ENCODE results near the gene PCSK2. TPM values are rescaled to one million over a fixed set of nuclear protein-coding genes. Genes with fewer than 3 reads are reported as not detected.

The PCSK2 gene
- total RNA-seq, 1 experiment from 2014 or later = 245 TPM

DNA sequence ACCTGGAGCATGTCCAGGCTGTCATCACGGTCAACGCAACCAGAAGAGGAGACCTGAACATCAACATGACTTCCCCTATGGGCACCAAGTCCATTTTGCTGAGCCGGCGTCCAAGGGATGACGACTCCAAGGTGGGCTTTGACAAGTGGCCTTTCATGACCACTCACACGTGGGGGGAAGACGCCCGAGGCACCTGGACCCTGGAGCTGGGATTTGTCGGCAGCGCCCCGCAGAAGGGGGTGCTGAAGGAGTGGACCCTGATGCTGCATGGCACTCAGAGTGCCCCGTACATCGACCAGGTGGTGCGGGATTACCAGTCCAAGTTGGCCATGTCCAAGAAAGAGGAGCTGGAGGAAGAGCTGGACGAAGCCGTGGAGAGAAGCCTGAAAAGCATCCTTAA, 254.8 kb downstream of the PCSK2 start:
- BruUV-seq (replicated peaks) = TSS peak; percentile 46
- intact Hi-C loops (cut with micrococcal nuclease; ENCODE audit: unreplicated experiment) = no loop called here
- H3K27ac ChIP-seq (ENCODE audit: low read depth, low read length, poor library complexity, severe bottlenecking) = no peak overlapping the region
- H3K9me3 ChIP-seq (ENCODE audit: low read depth, low read length, poor library complexity, severe bottlenecking) = no peaks in the 10 kb centered on the region
- H3K4me3 ChIP-seq (ENCODE audit: low read depth, low read length, poor library complexity, severe bottlenecking) = no peak overlapping the region
- CTCF ChIA-PET = no interaction called here
- TF ChIP-seq, protein P1, sequence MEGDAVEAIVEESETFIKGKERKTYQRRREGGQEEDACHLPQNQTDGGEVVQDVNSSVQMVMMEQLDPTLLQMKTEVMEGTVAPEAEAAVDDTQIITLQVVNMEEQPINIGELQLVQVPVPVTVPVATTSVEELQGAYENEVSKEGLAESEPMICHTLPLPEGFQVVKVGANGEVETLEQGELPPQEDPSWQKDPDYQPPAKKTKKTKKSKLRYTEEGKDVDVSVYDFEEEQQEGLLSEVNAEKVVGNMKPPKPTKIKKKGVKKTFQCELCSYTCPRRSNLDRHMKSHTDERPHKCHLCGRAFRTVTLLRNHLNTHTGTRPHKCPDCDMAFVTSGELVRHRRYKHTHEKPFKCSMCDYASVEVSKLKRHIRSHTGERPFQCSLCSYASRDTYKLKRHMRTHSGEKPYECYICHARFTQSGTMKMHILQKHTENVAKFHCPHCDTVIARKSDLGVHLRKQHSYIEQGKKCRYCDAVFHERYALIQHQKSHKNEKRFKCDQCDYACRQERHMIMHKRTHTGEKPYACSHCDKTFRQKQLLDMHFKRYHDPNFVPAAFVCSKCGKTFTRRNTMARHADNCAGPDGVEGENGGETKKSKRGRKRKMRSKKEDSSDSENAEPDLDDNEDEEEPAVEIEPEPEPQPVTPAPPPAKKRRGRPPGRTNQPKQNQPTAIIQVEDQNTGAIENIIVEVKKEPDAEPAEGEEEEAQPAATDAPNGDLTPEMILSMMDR (conservative IDR thresholded peaks at IDR 0.05; ENCODE audit: low read depth, low read length) = no peak
- no peak for TF ChIP-seq EZH2 (IDR thresholded peaks at IDR 0.05; ENCODE audit: borderline replicate concordance, low read depth, low read length, poor library complexity, severe bottlenecking)
- POLR2A ChIA-PET (ENCODE audit: low non-redundant PET) = no interaction called here
- H3K27me3 ChIP-seq (replicated peaks; ENCODE audit: insufficient read depth, low read depth, low read length, poor library complexity) = no peaks in the 10 kb centered on the region
- H3K4me1 ChIP-seq (ENCODE audit: insufficient read depth, low read length, poor library complexity, severe bottlenecking) = no peaks in the 10 kb centered on the region
- peaks cover 2% of the 10 kb centered on the region for H3K36me3 ChIP-seq (ENCODE audit: insufficient read depth, low read length, poor library complexity, severe bottlenecking)
- no peak for DNase-seq (ENCODE audit: low spot score)

DNA sequence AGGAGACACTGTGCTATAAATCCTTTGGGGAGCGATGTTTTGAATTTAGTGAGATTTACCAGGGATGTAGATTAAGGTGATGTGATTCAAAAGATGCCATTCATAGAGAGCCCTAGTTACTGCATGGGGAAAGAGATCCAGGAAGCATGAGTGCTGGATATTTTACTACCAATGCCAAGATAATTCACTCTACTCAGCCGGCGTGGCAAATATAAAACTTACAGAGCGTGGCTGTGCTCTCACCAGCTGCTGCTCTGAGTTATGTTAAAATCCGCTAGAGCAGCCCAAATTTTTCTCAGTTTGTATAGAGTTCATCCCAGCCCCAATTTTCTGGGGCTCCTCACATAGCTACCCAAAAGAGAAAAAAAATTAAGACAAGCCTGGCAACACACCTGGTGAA, 255.7 kb downstream of the PCSK2 start:
- Histone ChIP-seq H3K4me3 (ENCODE audit: low read depth, low read length, poor library complexity, severe bottlenecking) (no peak overlapping the region), H3K27me3 (replicated peaks; ENCODE audit: insufficient read depth, low read depth, low read length, poor library complexity) (no peaks in the 10 kb centered on the region), H3K36me3 (ENCODE audit: insufficient read depth, low read length, poor library complexity, severe bottlenecking) (peaks cover 2% of the 10 kb centered on the region), H3K4me1 (ENCODE audit: insufficient read depth, low read length, poor library complexity, severe bottlenecking) (no peaks in the 10 kb centered on the region), H3K27ac (ENCODE audit: low read depth, low read length, poor library complexity, severe bottlenecking) (no peak overlapping the region), H3K9me3 (ENCODE audit: low read depth, low read length, poor library complexity, severe bottlenecking) (no peaks in the 10 kb centered on the region)
- ChIA-PET POLR2A (ENCODE audit: low non-redundant PET) (no interaction called here), CTCF (no interaction called here)
- TF ChIP-seq, protein P1 (conservative IDR thresholded peaks at IDR 0.05; ENCODE audit: low read depth, low read length) = no peak
- TF ChIP-seq EZH2 (IDR thresholded peaks at IDR 0.05; ENCODE audit: borderline replicate concordance, low read depth, low read length, poor library complexity, severe bottlenecking) = no peak
- no peak for DNase-seq (ENCODE audit: low spot score)
- intact Hi-C loops (cut with micrococcal nuclease; ENCODE audit: unreplicated experiment) = no loop called here
- no TSS peak for BruUV-seq (replicated peaks)

DNA sequence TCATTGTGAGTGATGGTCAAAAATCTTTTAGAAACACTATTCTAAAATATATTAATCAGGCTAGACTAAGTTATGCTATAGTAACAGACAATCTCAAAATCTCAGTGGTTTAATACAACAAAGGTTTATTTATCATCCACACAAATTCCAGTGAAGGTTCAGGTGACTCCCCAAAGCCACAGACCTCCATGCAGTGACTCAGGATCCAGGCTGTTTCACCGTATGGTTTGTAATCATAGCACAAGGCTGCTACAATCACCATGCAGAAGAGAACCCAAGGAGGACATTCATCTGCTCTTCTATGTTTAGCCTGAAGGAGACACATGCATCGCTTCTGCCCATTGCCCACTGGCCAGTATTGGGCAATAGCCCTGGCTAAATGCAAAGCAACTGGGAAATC, 258.2 kb downstream of the PCSK2 start:
- no peaks in the 10 kb centered on the region for H3K27me3 ChIP-seq (replicated peaks; ENCODE audit: insufficient read depth, low read depth, low read length, poor library complexity)
- intact Hi-C loops (cut with micrococcal nuclease; ENCODE audit: unreplicated experiment) = loop anchor here (5.0 kb wide), 1 partner anchor 683 kb away; no protein-coding TSS in a partner anchor
- H3K9me3 ChIP-seq (ENCODE audit: low read depth, low read length, poor library complexity, severe bottlenecking) = no peaks in the 10 kb centered on the region
- POLR2A ChIA-PET (ENCODE audit: low non-redundant PET) = no interaction called here
- TF ChIP-seq, protein P1 (conservative IDR thresholded peaks at IDR 0.05; ENCODE audit: low read depth, low read length) = no peak
- no peak for TF ChIP-seq EZH2 (IDR thresholded peaks at IDR 0.05; ENCODE audit: borderline replicate concordance, low read depth, low read length, poor library complexity, severe bottlenecking)
- peaks cover 2% of the 10 kb centered on the region for H3K36me3 ChIP-seq (ENCODE audit: insufficient read depth, low read length, poor library complexity, severe bottlenecking)
- H3K4me1 ChIP-seq (ENCODE audit: insufficient read depth, low read length, poor library complexity, severe bottlenecking) = no peaks in the 10 kb centered on the region
- no peak overlapping the region for H3K4me3 ChIP-seq (ENCODE audit: low read depth, low read length, poor library complexity, severe bottlenecking)
- DNase-seq (ENCODE audit: low spot score) = no peak
- no peak overlapping the region for H3K27ac ChIP-seq (ENCODE audit: low read depth, low read length, poor library complexity, severe bottlenecking)
- CTCF ChIA-PET = no interaction called here
- BruUV-seq (replicated peaks) = no TSS peak

Data from A673 (cell line).